Body of pancreas (tissue), 4 donors: Measurements from ENCODE around the gene KLRF2.

ENCODE experiments used
- POLR2A ChIP-seq, 3 donors: fragments of 450-650 bp; IDR thresholded peaks; one replicate each; pipeline ENCODE4 v1.6.1; 2016; ENCODE audit warnings: antibody characterized with exemption in 3 of 3, mild to moderate bottlenecking in 2 of 3
- TF ChIP-seq, protein P1 (sequence below), 7 experiments: fragments of 450-650 bp in 4 of 7; fragments of 200-600 bp in 3 of 7; sonication (generic) in 3 of 7; IDR thresholded peaks; one replicate each; pipeline ENCODE4 v1.5.1; 2016 to 2019; ENCODE audit warnings: antibody characterized with exemption in 7 of 7

DNA sequence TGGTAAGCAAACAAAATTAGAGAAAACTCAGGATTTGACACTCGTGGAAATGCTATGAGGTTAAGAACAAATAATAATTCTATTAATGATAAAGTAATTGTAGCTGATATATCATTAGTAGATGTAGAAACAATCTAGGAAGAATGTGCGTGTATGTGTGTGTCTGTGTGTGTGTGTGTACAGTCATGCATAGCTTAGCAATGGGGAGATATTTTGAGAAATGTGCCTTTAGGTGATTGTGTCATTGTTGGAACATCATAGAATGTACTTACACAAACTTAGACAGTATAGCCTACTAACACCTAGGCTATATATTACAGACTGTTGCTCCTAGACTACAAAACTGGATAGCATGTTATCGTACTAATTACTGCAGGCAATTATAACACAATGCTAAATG is 45.6 kb downstream of the KLRF2 start:
- no peak for TF ChIP-seq POLR2A (IDR thresholded peaks at IDR 0.05)
- TF ChIP-seq, protein P1, sequence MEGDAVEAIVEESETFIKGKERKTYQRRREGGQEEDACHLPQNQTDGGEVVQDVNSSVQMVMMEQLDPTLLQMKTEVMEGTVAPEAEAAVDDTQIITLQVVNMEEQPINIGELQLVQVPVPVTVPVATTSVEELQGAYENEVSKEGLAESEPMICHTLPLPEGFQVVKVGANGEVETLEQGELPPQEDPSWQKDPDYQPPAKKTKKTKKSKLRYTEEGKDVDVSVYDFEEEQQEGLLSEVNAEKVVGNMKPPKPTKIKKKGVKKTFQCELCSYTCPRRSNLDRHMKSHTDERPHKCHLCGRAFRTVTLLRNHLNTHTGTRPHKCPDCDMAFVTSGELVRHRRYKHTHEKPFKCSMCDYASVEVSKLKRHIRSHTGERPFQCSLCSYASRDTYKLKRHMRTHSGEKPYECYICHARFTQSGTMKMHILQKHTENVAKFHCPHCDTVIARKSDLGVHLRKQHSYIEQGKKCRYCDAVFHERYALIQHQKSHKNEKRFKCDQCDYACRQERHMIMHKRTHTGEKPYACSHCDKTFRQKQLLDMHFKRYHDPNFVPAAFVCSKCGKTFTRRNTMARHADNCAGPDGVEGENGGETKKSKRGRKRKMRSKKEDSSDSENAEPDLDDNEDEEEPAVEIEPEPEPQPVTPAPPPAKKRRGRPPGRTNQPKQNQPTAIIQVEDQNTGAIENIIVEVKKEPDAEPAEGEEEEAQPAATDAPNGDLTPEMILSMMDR (IDR thresholded peaks at IDR 0.05): no peak
